Thyroid gland (tissue), 4 donors: ENCODE results near the gene TPK1.
"Not testable (repeated sequence)": the region's sequence is repeated elsewhere in the genome, so short reads cannot be mapped to it uniquely, and the experiment has no call there.

Experiments used
- POLR2A ChIP-seq, 2 donors: fragments of 450-650 bp; IDR thresholded peaks; one replicate each; pipeline ENCODE4 v1.6.1; 2017; ENCODE audit warnings: antibody characterized with exemption in 2 of 2, mild to moderate bottlenecking in 2 of 2, moderate library complexity in 1 of 2
- TF ChIP-seq, protein P1 (sequence below), 6 experiments: fragments of 200-600 bp in 3 of 6; fragments of 450-650 bp in 3 of 6; sonication (generic) in 3 of 6; IDR thresholded peaks; one replicate each; pipeline ENCODE4 v1.5.1; 2016 to 2019; ENCODE audit warnings: antibody characterized with exemption in 6 of 6, mild to moderate bottlenecking in 2 of 6, inconsistent platforms in 1 of 6, moderate library complexity in 1 of 6

DNA sequence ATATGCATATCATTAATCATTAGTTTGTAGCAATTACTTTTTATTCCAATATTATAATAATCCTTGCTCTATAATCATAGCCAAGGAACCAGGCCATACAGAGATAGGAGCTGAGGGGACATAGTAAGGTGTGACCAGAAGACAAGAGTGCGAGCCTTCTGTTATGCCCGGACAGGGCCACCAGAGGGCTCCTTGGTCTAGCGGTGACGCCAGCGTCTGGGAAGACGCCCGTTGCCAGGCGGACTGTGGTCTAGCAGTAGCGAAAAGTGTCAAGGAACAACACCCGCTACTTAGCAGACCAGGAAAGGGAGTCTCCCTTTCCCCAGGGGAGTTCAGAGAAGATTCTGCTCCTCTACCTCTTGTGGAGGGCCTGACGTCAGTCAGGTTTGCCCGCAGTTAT lies 109.0 kb downstream of the TPK1 start:
- TF ChIP-seq, protein P1, sequence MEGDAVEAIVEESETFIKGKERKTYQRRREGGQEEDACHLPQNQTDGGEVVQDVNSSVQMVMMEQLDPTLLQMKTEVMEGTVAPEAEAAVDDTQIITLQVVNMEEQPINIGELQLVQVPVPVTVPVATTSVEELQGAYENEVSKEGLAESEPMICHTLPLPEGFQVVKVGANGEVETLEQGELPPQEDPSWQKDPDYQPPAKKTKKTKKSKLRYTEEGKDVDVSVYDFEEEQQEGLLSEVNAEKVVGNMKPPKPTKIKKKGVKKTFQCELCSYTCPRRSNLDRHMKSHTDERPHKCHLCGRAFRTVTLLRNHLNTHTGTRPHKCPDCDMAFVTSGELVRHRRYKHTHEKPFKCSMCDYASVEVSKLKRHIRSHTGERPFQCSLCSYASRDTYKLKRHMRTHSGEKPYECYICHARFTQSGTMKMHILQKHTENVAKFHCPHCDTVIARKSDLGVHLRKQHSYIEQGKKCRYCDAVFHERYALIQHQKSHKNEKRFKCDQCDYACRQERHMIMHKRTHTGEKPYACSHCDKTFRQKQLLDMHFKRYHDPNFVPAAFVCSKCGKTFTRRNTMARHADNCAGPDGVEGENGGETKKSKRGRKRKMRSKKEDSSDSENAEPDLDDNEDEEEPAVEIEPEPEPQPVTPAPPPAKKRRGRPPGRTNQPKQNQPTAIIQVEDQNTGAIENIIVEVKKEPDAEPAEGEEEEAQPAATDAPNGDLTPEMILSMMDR (IDR thresholded peaks at IDR 0.05) = not testable (repeated sequence)
- not testable (repeated sequence) for TF ChIP-seq POLR2A (IDR thresholded peaks at IDR 0.05)
